GM21825 (cell line): ENCODE results near the gene BTBD6.
"Not testable (repeated sequence)": the region's sequence is repeated elsewhere in the genome, so short reads cannot be mapped to it uniquely, and the experiment has no call there.

ENCODE experiments used
- ATAC-seq: cut with Tn5 transposase; IDR thresholded peaks from one replicate; pipeline ENCODE4 v1.9.1; 2021; ENCODE audit warnings: mild to moderate bottlenecking, moderate library complexity; ENCODE audit not compliant: unreplicated experiment

Gene BTBD6

DNA sequence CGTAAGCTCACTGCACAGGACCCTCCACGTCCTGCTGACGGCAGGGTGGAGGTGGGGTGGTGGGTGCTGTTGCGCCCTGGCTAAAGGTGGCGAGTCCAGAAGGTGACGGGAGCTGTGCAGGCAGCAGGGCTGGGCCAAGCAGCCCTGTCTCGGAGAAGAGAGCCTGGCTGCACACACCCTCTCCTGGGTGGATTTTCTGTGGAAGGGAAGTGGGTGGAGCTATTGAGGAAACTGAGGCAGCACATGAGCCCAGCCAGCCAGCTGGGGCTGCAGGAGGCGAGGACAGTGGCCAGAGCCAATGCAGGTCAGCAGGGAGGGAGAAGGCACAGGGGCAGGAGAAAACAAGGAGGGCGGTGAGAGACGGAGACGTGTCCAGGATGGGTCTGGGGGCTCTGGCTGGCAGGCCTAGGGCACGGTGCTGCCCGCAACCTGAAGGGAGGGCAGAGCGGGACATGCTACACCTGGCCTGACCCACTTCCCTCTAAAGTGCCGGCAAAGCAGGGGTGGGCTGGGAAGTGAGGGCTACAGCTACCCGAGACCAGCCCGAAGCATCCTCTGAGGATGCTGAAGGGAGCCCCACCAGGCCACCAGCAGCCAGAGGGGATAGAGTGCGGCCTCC, 20.5 kb downstream of the BTBD6 start:
- ATAC-seq: no peak

DNA sequence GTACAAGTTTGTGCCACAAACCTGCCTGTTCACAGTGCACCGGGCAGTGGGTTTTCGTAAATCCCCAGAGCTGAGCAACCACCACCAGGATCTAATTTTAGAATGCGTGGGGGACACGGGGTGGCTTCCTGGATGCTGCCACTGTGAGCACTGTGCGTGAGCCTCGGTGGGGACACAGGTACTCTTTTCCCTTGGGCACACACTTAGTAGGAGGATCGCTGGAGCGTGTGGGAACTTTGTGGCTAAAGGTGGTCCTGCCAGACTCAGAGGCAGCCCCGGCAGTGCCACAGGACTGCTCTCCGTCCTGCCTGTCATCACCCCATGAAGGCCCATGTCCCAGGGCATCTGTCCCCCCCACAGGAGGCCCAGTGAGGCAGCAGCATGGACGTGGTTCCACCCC, 21.1 kb downstream of the BTBD6 start:
- ATAC-seq: no peak

DNA sequence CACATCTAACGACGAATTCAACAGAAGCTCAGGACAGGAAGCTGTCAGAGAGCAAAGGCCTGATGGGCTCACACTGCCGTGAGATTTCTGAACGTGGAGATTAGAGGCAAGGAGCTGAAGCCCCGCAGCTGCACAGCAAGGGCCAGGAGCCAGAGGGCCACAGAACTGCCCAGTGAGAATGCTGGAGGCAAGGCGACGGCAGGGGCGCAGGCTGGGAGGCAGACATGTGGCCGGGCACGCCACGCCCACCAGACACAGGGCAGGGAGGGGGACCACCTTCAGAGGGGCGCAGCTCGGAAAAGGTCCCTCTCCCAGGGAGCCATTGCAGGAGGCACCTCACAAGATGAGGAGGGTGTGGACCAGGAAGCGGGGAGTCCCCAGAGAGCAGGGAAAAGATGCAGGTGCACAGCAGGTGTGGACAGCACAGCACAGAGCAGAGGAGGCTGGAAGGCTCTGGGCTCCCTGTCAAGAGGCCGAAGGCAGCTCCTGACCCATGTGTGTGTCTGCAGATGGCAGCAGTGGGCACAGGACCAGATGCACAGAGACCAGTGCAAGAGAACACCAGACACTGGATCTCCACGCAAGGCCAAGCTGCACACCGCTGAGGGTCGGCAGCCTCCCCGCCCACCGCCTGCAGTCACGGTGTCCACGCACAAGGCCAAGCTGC, 23.0 kb downstream of the BTBD6 start:
- no peak for ATAC-seq

DNA sequence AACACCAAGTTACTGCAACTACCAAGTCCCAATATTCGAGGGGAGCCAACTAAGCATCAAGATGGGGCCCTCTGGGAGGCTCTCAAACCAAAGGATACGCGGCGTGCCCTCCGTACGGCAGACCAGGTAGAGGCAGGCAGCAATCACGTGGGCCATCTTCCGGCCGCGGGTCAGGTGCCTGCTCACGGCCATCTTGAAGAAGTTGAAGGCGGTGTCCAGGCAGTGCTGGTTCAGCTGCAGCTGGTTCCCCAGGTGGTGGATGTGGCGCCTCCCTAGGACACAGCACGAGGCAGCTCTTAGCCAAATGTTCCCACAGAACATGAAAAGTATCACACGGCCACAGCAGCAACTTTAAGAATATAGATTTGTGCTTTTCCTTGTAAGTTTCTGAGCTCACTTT, 24.3 kb downstream of the BTBD6 start:
- no peak for ATAC-seq

DNA sequence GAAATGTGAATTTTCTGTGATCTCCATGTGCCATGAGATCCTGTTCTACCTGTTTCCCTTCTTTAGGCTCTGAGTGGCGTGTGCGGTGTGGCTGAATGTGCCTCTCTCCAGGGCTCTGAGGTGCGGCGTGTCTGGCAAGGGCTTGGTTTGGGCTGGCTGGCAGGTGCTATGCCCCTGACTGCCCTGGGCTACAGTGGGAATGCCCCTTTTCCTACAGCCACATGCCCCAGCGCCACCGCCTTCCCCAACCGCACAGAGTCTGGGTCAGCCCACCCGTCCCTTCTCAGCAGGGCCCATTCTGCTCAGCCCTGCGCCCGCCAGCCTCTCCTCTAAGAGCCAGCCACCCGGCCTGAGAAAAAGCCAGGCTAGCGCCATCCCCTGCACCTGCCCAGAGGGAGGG, 24.7 kb downstream of the BTBD6 start:
- ATAC-seq: no peak

DNA sequence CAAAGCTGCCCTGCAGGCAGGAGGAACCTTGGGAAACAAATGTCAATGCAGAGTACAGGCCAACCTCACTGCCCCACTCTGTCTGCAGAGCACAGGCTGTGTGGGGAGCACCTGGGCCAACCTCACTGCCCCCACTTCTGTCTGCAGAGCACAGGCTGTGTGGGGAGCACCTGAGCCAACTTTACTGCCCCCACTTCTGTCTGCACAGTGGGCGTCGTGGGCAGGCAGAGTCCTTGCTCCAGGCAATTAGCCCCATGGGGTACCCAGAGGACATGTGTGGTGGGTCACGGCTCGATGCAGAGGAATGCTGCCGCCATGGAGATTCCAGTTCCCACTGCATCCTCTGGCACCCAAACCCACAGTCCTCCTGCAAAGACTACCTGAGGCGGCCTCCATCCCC, 26.3 kb downstream of the BTBD6 start:
- no peak for ATAC-seq

DNA sequence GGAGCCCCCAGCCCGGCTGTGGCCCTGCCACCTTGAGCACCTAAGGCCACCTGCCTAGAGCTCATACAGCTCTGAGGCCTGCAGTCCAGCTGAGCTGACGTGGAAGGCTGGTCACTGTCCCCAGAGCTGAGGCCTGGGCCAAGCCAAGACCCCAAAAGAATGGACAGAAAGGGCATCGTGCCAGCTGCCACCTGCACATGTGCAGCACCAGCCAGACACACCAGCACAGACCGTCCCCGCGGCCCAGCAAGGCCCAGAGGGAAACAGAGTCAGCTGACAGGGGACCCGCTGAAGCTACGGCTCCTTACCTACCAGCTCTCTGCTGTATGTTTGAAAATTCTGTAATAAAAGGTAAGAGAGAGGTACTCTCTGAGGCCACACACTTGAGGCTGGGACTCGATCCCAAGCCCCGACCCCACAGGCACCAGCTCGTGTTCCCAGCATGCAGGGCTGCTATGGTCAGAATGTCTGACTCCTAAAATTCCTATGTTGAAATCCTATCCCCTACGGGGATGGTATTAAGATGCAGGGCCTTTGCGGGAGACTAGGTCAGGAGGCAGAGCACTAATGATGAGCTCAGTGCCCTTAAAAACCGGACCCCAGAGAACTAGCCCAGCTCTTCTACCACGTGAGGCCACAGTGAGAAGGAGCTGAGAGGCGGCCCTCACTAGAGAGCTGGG, 27.1 kb downstream of the BTBD6 start:
- no peak for ATAC-seq

DNA sequence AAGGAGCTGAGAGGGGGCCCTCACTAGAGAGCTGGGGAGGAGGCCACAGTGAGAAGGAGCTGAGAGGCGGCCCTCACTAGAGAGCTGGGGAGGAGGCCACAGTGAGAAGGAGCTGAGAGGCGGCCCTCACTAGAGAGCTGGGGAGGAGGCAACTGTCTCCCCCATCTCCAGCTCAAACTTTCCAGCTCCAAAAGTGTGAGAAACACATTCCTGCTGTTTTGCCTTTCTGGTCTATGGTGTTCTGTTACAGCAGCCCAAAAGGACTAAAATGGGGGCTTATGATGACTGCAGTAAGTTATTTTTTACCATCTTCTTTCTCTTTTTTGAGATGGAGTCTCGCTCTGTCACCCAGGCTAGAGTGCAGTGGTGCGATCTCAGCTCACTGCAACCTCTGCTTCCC, 29.1 kb downstream of the BTBD6 start:
- ATAC-seq: not testable (repeated sequence)

DNA sequence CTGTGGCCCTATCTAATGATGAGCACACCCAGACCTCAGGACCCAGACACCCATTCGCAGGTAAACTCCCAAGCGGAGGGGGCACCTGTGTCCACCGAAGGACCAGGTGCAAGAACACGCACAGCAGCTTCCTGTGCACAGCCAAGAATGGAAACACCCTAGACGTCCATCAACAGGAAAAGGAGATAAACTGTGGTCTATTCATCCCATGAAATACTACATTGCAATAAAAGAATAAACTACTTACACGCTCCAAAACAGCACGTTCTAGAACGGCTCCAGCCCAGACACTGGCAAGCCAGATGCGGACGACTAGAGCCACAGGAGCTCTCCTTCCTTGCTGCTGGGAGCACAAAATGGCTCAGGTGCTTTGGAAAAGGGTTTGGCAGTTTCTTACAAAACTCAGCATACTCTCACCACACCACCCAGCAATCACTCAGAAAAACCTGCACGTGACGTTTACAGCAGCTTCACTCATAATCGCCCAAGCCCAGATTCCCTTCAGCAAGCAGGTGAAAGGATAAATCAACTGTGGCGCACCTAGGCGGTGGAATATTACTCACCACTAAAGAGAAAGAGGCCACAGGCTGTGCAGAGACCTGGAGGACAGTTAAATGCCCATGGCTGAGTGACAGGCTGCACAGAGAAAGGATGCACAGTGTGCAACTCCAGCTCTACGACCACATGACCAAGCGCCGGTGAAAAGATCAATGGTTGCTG, 31.5 kb downstream of the BTBD6 start:
- ATAC-seq: no peak

DNA sequence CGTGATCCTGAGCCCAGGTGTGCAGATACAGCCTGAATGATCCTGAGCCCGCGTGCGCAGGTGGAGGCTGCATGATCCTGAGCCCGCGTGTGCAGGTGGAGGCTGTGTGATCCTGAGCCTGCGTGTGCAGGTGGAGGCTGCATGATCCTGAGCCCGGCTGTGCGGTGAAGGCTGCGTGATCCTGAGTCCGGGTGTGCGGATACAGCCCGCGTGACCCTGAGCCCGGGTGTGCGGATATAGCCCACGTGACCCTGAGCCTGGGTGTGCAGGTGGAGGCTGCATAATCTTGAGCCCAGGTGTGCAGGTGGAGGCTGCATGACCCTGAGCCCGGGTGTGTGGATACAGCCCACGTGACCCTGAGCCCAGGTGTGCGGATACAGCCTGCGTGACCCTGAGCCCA, 32.2 kb downstream of the BTBD6 start:
- ATAC-seq: no peak

DNA sequence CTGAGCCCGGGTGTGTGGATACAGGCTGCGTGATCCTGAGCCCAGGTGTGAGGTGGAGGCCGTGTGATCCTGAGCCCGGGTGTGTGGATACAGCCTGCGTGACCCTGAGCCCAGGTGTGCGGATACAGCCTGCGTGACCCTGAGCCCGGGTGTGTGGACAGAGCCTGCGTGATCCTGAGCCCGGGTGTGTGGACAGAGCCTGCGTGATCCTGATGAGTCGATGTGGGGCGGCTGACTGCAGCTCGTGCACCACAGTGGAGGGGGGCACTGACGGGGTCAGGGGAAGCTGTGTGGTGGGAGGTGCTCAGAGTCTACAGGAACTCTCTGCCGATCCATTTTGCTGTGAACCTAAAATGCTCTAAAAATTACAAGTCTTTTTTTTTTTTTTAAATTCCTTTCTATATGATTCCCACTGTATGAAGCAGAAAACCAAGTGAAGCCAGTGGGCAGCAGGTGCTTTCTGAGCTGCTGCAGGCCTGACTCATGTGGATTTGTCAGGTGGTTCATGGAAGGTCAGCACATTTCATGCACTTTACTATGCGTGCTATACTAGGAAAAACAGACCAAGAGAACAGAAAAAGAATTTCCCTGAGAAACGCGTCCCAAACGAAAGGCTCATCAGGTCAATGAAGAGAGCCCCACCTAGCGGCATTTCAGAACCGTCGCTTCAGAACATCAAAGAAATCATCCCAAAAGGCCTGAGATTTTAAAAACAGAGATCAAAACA, 33.2 kb downstream of the BTBD6 start:
- no peak for ATAC-seq

DNA sequence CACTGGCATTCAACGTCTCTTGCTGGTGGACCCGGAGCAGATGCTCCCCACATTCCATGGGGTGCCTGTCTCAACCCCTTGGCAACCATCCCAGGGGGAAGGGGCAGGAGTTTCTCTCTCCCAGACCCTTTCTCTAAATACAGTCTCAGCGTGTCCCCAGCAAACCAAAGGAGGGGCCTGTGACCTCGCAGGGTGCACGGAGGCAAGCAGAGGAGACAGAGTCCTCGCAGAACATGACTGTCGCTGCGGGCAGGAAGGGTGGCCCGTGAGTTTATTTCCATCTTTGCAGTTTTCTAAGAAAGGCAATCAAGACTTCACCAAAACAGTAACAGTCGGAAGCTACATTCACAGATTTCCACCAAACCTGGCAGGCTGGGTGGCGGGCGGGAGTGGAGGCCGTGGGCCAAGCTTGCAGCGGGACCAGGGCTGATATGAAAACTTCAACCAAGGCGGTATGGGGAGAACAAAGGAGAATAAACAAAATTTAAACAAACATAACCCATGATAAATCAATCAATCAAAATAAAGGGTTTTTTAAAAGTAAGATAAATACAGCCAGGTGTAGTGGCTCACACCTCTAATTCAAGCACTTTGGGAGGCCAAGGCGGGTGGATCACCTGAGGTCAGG, 33.9 kb downstream of the BTBD6 start:
- ATAC-seq: no peak

DNA sequence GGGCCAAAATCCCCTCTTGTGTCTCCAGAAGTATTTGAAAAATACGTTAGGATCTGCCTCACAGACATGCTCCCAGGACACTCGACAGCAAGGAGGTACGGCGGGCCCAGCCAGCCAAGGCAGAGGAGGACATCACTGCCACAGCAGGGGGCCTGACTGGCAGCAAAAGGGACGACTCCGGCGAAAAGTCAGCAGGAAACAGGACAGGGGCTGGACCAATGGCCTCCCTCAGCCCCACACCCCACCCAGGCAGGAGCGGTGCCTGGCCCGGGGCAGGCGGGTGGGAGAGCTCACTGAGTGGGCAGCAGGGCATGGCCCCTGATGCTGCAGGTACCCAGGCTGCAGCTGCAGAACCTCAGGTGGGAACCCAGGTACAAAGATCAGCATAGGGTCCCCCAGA, 34.7 kb downstream of the BTBD6 start:
- no peak for ATAC-seq

DNA sequence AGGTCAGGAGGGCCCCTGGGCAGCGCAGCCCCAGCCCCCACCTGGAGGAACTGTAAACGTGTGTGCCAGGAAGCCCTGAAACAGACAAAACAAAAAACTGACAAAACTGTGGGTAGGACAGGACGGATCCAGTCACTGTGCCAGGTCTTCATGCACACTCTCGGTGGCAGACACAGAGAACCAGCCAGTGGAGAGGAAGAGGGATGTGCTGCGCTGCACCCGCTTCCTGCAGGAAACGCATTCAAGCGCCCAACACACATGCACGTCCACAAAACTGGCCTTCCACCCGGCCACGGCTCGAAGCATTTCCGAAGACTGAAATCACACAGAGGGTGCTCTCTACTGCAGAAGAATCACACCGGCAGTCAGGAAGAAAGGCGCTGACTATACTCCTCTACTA, 35.6 kb downstream of the BTBD6 start:
- ATAC-seq: no peak

DNA sequence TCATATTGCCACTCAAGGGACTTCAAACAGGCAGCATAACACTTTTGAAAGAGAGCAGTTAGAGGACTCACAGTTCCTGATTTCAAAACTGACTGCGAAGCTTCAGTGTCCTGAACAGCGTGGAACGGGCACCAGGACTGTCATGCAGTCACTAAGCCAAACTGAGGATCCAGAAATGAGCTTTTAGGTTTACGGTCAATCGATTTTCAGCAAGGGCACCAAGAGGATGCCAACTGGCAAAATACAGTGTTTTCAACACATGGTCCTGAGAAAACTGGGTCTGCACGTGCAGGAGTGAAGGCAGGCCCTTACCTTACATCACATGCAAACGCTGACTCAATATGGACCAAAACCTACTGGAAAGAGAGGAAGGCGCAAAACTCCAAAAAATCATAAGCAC, 36.8 kb downstream of the BTBD6 start:
- no peak for ATAC-seq

DNA sequence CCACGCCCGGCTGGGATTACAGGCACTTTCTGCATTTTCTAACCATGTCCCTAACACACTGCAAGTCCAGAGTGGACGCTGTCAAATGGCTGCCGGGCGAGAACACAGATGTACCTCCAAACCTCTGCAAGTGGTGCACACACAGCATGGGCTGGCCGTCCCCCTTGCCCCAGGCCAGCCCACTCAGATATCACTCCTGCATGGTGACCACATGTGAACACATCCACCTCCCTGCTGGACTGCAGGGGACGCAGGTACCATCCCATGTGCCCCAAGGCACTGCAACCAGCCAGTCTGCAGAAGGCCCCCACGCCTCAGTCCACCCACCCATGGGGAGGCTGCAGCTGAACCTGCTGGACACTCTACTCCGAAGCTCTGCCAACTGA, 38.4 kb downstream of the BTBD6 start:
- no peak for ATAC-seq

DNA sequence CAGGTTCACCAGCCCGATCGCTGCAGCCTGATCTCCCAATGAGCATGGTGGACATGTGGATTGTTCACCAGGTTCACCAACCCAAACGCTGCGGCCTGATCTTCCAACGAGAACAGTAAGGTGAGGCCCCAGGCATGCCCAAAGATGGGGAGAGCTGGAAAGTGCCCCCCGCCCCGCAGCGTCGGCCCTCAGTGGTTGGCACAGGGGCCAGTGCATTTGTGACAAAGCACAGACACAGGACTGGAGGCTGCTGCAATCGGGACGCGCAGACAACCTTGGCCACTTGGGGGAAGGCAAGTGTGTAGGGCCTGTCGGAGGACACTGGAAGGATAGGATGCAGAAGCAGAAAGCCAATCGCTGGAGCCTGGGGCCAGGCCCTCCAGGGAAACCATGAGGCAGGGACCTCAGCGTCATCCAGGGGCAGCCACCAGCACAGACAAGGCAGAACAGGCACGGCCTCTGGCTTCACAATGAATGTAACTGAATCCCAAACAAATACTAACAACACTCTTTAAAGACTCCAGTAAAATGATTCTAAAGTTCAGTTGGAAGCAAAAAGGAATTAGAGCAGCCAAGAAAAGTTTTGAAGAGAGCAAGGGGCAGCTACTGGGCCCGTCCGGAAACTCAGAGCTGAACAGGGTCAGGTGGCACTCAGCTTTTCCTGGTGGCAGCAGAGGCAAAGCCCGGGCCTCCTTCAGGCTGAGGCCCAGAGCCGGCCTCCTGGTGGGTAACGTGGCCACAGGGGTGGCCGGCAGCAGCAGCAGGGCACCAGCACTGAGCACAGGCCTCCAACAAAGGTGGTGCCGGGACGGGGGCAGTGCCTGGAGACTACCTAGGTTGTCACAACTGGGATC, 39.1 kb downstream of the BTBD6 start:
- no peak for ATAC-seq

DNA sequence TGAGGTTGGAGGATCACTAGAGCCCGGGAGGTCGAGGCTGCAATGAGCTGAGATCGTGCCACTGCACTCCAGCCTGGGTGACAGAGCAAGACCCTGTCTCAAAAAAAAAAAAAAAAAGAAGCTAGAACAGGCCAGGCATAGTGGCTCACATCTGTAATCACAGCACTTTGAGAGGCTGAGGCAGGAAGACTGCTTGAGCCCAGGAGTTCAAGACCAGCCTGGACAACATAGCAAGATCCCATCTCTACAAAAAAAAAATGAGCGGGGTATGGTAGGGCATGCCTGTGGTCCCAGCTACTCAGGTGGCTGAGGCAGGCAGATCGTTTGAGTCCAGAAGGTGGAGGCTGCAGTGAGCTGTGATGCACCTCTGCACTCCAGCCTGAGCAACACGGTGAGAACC, 40.6 kb downstream of the BTBD6 start:
- not testable (repeated sequence) for ATAC-seq

DNA sequence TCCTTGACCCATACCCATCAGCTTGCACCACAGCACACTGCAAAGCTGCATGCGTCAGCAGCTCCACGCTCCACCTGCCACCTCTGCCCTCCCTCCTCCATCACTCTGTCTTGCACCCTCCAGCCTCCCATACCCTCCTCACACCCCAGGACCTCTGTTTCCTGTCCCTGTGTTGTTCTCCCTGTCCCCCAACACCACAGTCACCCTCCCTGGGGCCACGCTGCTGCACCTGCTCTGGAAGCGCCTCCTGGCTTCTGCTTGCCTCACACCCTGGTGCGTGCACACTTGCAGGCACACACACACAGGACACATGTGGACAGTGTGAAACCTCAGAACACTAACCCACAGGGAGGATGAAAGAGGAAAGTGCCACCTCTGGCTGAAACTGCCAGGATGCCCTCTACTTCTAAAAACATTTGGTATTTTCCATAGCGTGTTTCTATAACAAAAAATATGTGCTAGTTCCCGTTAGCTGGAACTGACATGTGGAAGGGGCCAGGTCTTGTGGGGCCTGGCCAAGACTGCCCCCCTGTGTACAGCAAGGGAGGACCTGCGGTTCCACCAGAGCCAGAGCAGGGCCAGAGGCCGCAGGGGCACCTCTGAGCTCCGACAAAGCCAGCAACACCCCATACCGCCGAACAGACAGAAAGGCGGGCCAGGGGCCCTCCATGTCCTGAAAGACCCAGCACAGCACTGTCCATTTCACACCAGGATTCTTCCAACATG, 42.5 kb downstream of the BTBD6 start:
- ATAC-seq: no peak
